ENCODE data around the gene RTN1. TPM values are rescaled to one million over a fixed set of nuclear protein-coding genes. Genes with fewer than 3 reads are reported as not detected.

RTN1 gene
- total RNA-seq, 2 donors from 2014 or later: 8.6 to 11.2 TPM

DNA sequence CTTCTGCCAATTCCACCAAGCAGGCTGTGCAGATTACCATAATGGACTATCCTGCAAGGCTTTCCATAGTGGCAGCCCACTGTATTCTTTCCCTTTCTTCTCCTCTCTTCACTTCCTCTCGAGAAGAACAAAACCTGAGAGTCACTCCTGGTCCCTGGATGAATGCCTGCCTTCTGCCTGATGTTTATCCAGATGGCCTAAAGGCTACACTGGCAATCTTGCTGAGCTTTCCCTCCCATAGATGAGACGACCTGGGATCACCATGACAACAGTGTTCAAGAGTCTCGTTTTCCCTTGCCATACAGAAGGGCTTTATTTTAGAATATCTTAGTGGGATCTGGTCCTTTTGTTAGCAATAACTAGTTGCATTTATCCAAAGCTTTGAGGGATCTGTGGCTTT, 142.3 kb downstream of the RTN1 start:
- no peak overlapping the region for H3K27ac ChIP-seq
- H3K27me3 ChIP-seq: no peaks in the 10 kb centered on the region
- no peak overlapping the region for H3K4me3 ChIP-seq
- no peak for ATAC-seq
- WGBS, 2 donors: 23 to 28% methylated on average over 3 of the region's 3 CpGs
- H3K4me1 ChIP-seq: no peaks in the 10 kb centered on the region
- DNase-seq: no peak
- H3K9me3 ChIP-seq: no peaks in the 10 kb centered on the region
- TF ChIP-seq, protein P1, sequence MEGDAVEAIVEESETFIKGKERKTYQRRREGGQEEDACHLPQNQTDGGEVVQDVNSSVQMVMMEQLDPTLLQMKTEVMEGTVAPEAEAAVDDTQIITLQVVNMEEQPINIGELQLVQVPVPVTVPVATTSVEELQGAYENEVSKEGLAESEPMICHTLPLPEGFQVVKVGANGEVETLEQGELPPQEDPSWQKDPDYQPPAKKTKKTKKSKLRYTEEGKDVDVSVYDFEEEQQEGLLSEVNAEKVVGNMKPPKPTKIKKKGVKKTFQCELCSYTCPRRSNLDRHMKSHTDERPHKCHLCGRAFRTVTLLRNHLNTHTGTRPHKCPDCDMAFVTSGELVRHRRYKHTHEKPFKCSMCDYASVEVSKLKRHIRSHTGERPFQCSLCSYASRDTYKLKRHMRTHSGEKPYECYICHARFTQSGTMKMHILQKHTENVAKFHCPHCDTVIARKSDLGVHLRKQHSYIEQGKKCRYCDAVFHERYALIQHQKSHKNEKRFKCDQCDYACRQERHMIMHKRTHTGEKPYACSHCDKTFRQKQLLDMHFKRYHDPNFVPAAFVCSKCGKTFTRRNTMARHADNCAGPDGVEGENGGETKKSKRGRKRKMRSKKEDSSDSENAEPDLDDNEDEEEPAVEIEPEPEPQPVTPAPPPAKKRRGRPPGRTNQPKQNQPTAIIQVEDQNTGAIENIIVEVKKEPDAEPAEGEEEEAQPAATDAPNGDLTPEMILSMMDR (IDR thresholded peaks at IDR 0.05): no peak
- TF ChIP-seq POLR2A (IDR thresholded peaks at IDR 0.05): no peak
- H3K36me3 ChIP-seq (replicated peaks in 1 of 2; ENCODE audit: insufficient read depth in 1 of 2, low read depth in 2 of 2): no peaks in the 10 kb centered on the region
- intact Hi-C loops (cut with DNase I): no loop called here

DNA sequence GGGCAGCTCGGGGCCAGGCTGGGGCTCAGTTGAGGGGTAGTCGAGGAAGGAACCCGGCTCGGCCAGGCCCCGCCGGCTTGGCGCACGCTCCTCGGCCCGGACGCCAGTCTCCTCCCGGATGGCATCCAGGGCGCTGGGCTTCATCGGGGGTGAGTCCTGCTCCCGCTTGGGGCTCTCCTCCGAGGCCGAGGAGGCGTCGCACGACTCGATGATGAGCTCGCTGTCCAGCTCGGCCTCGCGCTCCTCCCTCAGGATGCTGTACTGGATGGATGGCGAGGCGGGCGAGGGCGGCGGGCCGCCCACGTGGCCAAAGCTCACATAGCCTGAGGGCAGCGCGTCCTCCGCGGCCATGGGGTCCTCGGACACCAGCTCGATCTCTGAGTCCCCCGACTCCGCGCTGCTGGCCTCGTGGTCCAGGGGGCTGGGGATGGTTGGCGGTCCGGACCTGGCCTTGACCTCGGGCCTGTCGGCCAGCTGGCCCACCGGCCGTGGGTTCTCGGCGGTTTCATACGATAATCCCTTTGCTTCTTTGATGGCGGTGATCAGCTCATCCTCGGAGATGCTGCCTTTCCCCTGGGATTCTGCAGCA, 143.4 kb downstream of the RTN1 start:
- 94% methylated on average over 35 to 53 of the region's 53 CpGs for WGBS, 2 donors

GRCh38 chr14:59711080-59711479, 159.5 kb downstream of the RTN1 start:
- Histone ChIP-seq H3K4me1 (no peaks in the 10 kb centered on the region), H3K27ac (no peak overlapping the region), H3K36me3 (replicated peaks in 1 of 2; ENCODE audit: insufficient read depth in 1 of 2, low read depth in 2 of 2) (no peaks in the 10 kb centered on the region), H3K4me3 (no peak overlapping the region), H3K9me3 (no peaks in the 10 kb centered on the region), H3K27me3 (no peaks in the 10 kb centered on the region)
- intact Hi-C loops (cut with DNase I): no loop called here
- ATAC-seq: no peak
- 65 to 71% methylated on average over 2 of the region's 2 CpGs for WGBS, 2 donors
- DNase-seq: no peak
- TF ChIP-seq, protein P1 (IDR thresholded peaks at IDR 0.05): no peak
- TF ChIP-seq POLR2A (IDR thresholded peaks at IDR 0.05): no peak

More for the DNA sequence above, 143.4 kb downstream of the RTN1 start:
- no peak for TF ChIP-seq POLR2A (IDR thresholded peaks at IDR 0.05)
- TF ChIP-seq, protein P1 (IDR thresholded peaks at IDR 0.05): no peak
- no peak overlapping the region for H3K4me3 ChIP-seq
- ATAC-seq: no peak
- no peaks in the 10 kb centered on the region for H3K36me3 ChIP-seq (replicated peaks in 1 of 2; ENCODE audit: insufficient read depth in 1 of 2, low read depth in 2 of 2)
- intact Hi-C loops (cut with DNase I): no loop called here
- H3K27ac ChIP-seq: no peak overlapping the region
- DNase-seq: no peak
- H3K9me3 ChIP-seq: no peaks in the 10 kb centered on the region
- no peaks in the 10 kb centered on the region for H3K4me1 ChIP-seq
- no peaks in the 10 kb centered on the region for H3K27me3 ChIP-seq

DNA sequence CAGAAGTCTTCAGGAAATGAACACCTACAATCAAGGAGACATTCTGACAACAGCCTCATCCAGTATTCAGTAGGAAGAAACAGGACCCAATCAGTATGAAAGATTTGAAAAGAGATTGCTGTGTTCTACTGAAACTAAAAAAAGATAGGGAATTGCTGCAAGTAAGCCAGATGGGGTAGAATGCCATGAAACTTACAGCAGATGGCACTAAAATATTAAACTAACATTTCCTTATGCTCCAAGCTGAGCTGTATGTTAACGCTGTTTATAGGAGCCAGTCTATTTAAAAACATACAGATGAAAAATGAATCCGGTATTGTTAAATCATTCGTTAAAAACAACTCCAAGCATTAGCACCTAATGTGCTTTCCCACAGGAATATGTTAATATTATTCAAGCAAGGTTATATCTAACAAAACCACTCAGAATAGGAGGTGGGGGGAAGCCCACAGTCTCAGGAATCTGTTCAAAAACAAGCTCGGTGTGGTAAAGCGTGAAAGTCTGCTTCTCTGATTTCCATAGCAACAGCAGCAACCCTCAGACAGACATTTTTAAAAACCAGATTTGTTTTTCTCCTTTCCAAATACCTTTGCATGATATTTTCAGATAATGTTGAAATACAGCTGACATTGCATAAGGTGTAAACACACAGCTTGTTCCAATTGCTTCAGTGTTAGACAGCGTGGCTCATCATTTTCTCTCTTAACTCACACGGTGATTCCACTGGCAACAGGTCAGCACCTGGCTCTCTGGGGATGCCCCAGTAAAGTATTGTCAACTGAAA, 162.6 kb downstream of the RTN1 start:
- H3K36me3 ChIP-seq (replicated peaks in 1 of 2; ENCODE audit: insufficient read depth in 1 of 2, low read depth in 2 of 2): no peaks in the 10 kb centered on the region
- no peak overlapping the region for H3K4me3 ChIP-seq
- no peaks in the 10 kb centered on the region for H3K4me1 ChIP-seq
- intact Hi-C loops (cut with DNase I): no loop called here
- H3K9me3 ChIP-seq: no peaks in the 10 kb centered on the region
- no peaks in the 10 kb centered on the region for H3K27me3 ChIP-seq
- WGBS, 2 donors: 26 to 31% methylated on average over 7 of the region's 7 CpGs
- no peak for TF ChIP-seq POLR2A (IDR thresholded peaks at IDR 0.05)
- TF ChIP-seq, protein P1 (IDR thresholded peaks at IDR 0.05): no peak
- no peak overlapping the region for H3K27ac ChIP-seq
- DNase-seq (no peak), ATAC-seq (no peak)
